HepG2 (cell line): Measurements from ENCODE around the gene AUH. TPM values are rescaled to one million over a fixed set of nuclear protein-coding genes. Genes with fewer than 3 reads are reported as not detected.
A peak's percentile ranks its signal among the peaks of the same experiment; 100 is the strongest.

ENCODE experiments used
- ATAC-seq: fragments of 200-7000 bp; cut with Tn5 transposase; 3 replicates; pipeline ENCODE4 v1.9.1; 2020; ENCODE audit warnings: mild to moderate bottlenecking, moderate library complexity
- BruUV-seq: library from RNA; stranded (reverse); fragments of 400-500 nt; replicated peaks from 2 replicates; lab custom pipeline; 2021; lab: Mats Ljungman, UMichigan
- CTCF ChIA-PET: fragments of 300-600 bp; formaldehyde crosslinking; extraction: SDS; loops from one replicate; lab custom pipeline; 2021; ENCODE audit warnings: low total read pairs, inconsistent platforms, low intra/inter-chr PET ratio; lab: Yijun Ruan, JAX
- POLR2A ChIA-PET: fragments of 350-600 bp; sonication (Branson Sonifier 250); formaldehyde crosslinking; loops from one replicate; lab custom pipeline; 2020; ENCODE audit warnings: antibody characterized with exemption, inconsistent platforms; lab: Yijun Ruan, JAX
- DNase-seq: peaks from one replicate; pipeline ENCODE4 v3.0.0-alpha.2; 2015; ENCODE audit warnings: low spot score
- FAIRE-seq: peaks from 3 replicates; lab custom pipeline; 2011; peaks lifted over from hg19 to GRCh38; lab: Jason Lieb, UNC
- H2AFZ ChIP-seq: one replicate; pipeline ENCODE4 v1.6.1; 2011; ENCODE audit warnings: low read length, inconsistent platforms
- H3K27ac ChIP-seq: fragments of 300-600 bp; 3 replicates; pipeline ENCODE4 v1.8.0; 2011; ENCODE audit warnings: mixed run types, mild to moderate bottlenecking, mixed read lengths, low read length, inconsistent platforms; ENCODE audit not compliant: insufficient read depth; ENCODE audit errors: extremely low read length
- H3K27me3 ChIP-seq, 2 experiments: fragments of 200-600 bp in 1 of 2; 2 replicates in 1 of 2; 3 replicates in 1 of 2; pipeline versions ENCODE4 v1.6.0 to v1.8.0; 2011; ENCODE audit warnings: low read length in 2 of 2, mild to moderate bottlenecking in 2 of 2, moderate library complexity in 2 of 2, inconsistent platforms in 1 of 2; ENCODE audit not compliant: insufficient read depth in 2 of 2, control insufficient read depth in 1 of 2
- H3K36me3 ChIP-seq, 2 experiments: fragments of 200-600 bp in 1 of 2; replicated peaks in 1 of 2; 2 replicates in 1 of 2; 3 replicates in 1 of 2; pipeline versions ENCODE4 v1.5.1 to v1.8.0; 2011; ENCODE audit warnings: low read length in 2 of 2, inconsistent platforms in 1 of 2; ENCODE audit not compliant: insufficient read depth in 2 of 2, control insufficient read depth in 1 of 2
- H3K4me1 ChIP-seq: 2 replicates; pipeline ENCODE4 v1.5.1; 2012; ENCODE audit warnings: low read length, inconsistent platforms; ENCODE audit not compliant: insufficient read depth
- H3K4me2 ChIP-seq: 2 replicates; pipeline ENCODE4 v1.6.0; 2011; ENCODE audit warnings: low read depth, low read length, inconsistent platforms
- H3K4me3 ChIP-seq, 3 experiments: fragments of 200-600 bp in 1 of 3; sonication (generic), shearing (Covaris generic) in 1 of 3; replicated peaks in 1 of 3; 2 replicates each; pipeline ENCODE4 v1.5.1; 2011 to 2016; ENCODE audit warnings: low read length in 3 of 3, inconsistent platforms in 2 of 3, low read depth in 2 of 3, mild to moderate bottlenecking in 2 of 3, control low read depth in 1 of 3, mixed read lengths in 1 of 3; ENCODE audit not compliant: insufficient read depth in 1 of 3
- H3K79me2 ChIP-seq: one replicate; pipeline ENCODE4 v1.6.1; 2011; ENCODE audit warnings: low read length, inconsistent platforms; ENCODE audit not compliant: insufficient read depth
- H3K9ac ChIP-seq: 2 replicates; pipeline ENCODE4 v1.6.0; 2011; ENCODE audit warnings: mild to moderate bottlenecking, low read depth, low read length, inconsistent platforms; ENCODE audit not compliant: insufficient read depth
- H3K9me3 ChIP-seq: 2 replicates; pipeline ENCODE4 v1.5.1; 2012; ENCODE audit warnings: mild to moderate bottlenecking, low read length
- H4K20me1 ChIP-seq: 2 replicates; pipeline ENCODE4 v1.6.0; 2011; ENCODE audit warnings: inconsistent platforms, mild to moderate bottlenecking, low read length, moderate library complexity; ENCODE audit not compliant: insufficient read depth
- FOSL2 ChIP-seq: sonication (generic); formaldehyde crosslinking; IDR thresholded peaks from 2 replicates; pipeline ENCODE4 v1.4.0; 2020; ENCODE audit warnings: missing genetic modification reagents
- GATAD2A ChIP-seq: IDR thresholded peaks from 2 replicates; pipeline ENCODE4 v1.6.1; 2016
- KDM5B ChIP-seq: sonication (generic); formaldehyde crosslinking; IDR thresholded peaks from 2 replicates; pipeline ENCODE4 v1.4.0; 2020; ENCODE audit warnings: missing genetic modification reagents, mild to moderate bottlenecking, borderline replicate concordance
- SSRP1 ChIP-seq: IDR thresholded peaks from 2 replicates; pipeline ENCODE4 v1.6.1; 2016; ENCODE audit warnings: control low read depth
- SUZ12 ChIP-seq: fragments of 150-350 bp; IDR thresholded peaks from 2 replicates; pipeline ENCODE4 v1.6.1; 2014; ENCODE audit warnings: low read depth, low read length
- TCF12 ChIP-seq, 2 experiments: fragments of 450-650 bp in 1 of 2; sonication (generic) in 1 of 2; formaldehyde crosslinking in 1 of 2; IDR thresholded peaks; 2 replicates each; pipeline versions ENCODE4 v1.6.1 to v1.8.0; 2017 to 2022; ENCODE audit warnings: antibody characterized with exemption in 1 of 2, mild to moderate bottlenecking in 1 of 2, missing genetic modification reagents in 1 of 2, moderate library complexity in 1 of 2
- ZNF383 ChIP-seq: sonication (generic); formaldehyde crosslinking; IDR thresholded peaks from 2 replicates; pipeline ENCODE4 v1.4.0; 2020; ENCODE audit warnings: missing genetic modification reagents, mild to moderate bottlenecking, borderline replicate concordance
- ZNF790 ChIP-seq: sonication (generic); formaldehyde crosslinking; IDR thresholded peaks from 2 replicates; pipeline ENCODE4 v1.8.0; 2022; ENCODE audit warnings: missing genetic modification reagents, mild to moderate bottlenecking, borderline replicate concordance
- WGBS: methylation state at CpG from one replicate; pipeline ENCODE4 v1.1.6; 2017; ENCODE audit warnings: low lambda C conversion rate; 5-methylcytosine and 5-hydroxymethylcytosine counted together
- in situ Hi-C: cut with HindIII; loops from 2 replicates; pipeline ENCODE4 v1.10.0; 2017; ENCODE audit warnings: low pct_unique_long_range_greater_than_20kb; ENCODE audit not compliant: extremely low pct_ligation_motif_present
- intact Hi-C: fragments of 100-400 bp; cut with micrococcal nuclease; formaldehyde crosslinking; loops from one replicate; pipeline ENCODE4 v1.10.0; 2022; ENCODE audit not compliant: unreplicated experiment
- polyA plus RNA-seq, 8 experiments: library from polyadenylated mRNA; depleted of rRNA in 3 of 8; stranded (reverse) in 7 of 8; unstranded in 1 of 8; fragments of >200 nt; fragmentation: Illumina TruSeq in 4 of 8; extraction: Trizol in 4 of 8; gene quantifications; 2 replicates each; pipeline versions ENCODE4 v1.2.1 to v1.2.3, GENCODE V29; 2011 to 2016; ENCODE audit warnings: low read depth in 4 of 8, missing spikeins in 1 of 8, mixed read lengths in 1 of 8; ENCODE audit not compliant: insufficient read depth in 1 of 8
- total RNA-seq, 5 experiments: library from RNA; depleted of rRNA; stranded (reverse); fragments of >200 nt; fragmentation: Illumina TruSeq; extraction: Trizol; gene quantifications; 2 replicates each; pipeline ENCODE4 v1.2.3, GENCODE V29; 2016; ENCODE audit warnings: low read depth in 1 of 5

AUH gene
- total and polyA plus RNA-seq, 2 of the 13 experiments (the other 11 are each of a cell fraction or from before 2014, with no cell fraction given) = 25.8 to 31.9 TPM

- no peak for TF ChIP-seq ZNF383 (CRISPR knock-in tag)
Observed at GRCh38 chr9:91338681-91339080, 23.0 kb downstream of the AUH start (continued).

GRCh38 chr9:91336786-91337185 lies 24.9 kb downstream of the AUH start:
- no peak overlapping the region for H3K4me2 ChIP-seq
- H3K27me3 ChIP-seq = no peaks in the 10 kb centered on the region
- no peaks in the 10 kb centered on the region for H3K4me1 ChIP-seq
- H3K79me2 ChIP-seq = peaks cover 11% of the 10 kb centered on the region
- ATAC-seq = no peak
- no peak for DNase-seq
- FAIRE-seq = no peak
- TF ChIP-seq SSRP1 (no peak), KDM5B (no peak), GATAD2A (CRISPR knock-in tag) (no peak)
- TF ChIP-seq, all 625 proteins: peak for 0
- ChIA-PET CTCF (no interaction called here), POLR2A (no interaction called here)
- in situ Hi-C loops = no loop called here
- intact Hi-C loops = no loop called here
- Histone ChIP-seq H3K4me3 (no peak overlapping the region), H4K20me1 (no peaks in the 10 kb centered on the region), H3K27ac (no peak overlapping the region), H2AFZ (no peak overlapping the region), H3K36me3 (peaks cover 9 to 48% of the 10 kb centered on the region in 2 experiments), H3K9ac (no peak overlapping the region), H3K9me3 (no peaks in the 10 kb centered on the region)
- BruUV-seq = no TSS peak
- WGBS = 100% methylated on average over 1 of the region's 1 CpG

- Histone ChIP-seq H3K79me2 (peaks cover 2% of the 10 kb centered on the region), H3K4me1 (no peaks in the 10 kb centered on the region), H3K27me3 (no peaks in the 10 kb centered on the region), H3K9me3 (no peaks in the 10 kb centered on the region), H4K20me1 (no peaks in the 10 kb centered on the region), H3K9ac (no peak overlapping the region), H3K4me3 (no peak overlapping the region), H2AFZ (no peak overlapping the region), H3K4me2 (no peak overlapping the region), H3K27ac (no peak overlapping the region), H3K36me3 (peaks cover 3 to 28% of the 10 kb centered on the region in 2 experiments; a peak in 4 of 5 replicates)
- ATAC-seq (no peak), DNase-seq (no peak), FAIRE-seq (no peak)
- 100% methylated on average over 4 of the region's 4 CpGs for WGBS
- POLR2A ChIA-PET = no interaction called here
- TF ChIP-seq FOSL2 = peak; percentile 28; the same call in 1 of the 2 replicates
- TF ChIP-seq SUZ12 = no peak
- TF ChIP-seq TCF12 (IDR thresholded peaks at IDR 0.05) = no peak
- TF ChIP-seq TCF12 (CRISPR knock-in tag; IDR thresholded peaks at IDR 0.05) = no peak
- no peak for TF ChIP-seq ZNF790 (CRISPR knock-in tag)
- BruUV-seq = no TSS peak
- CTCF ChIA-PET = no interaction called here
- in situ Hi-C loops (no loop called here), intact Hi-C loops (no loop called here)
Observed at GRCh38 chr9:91334053-91334452, 27.7 kb downstream of the AUH start.
